Body of pancreas (tissue), 4 donors: ENCODE measurements around the gene CDK19. TPM values are rescaled to one million over a fixed set of nuclear protein-coding genes. Genes with fewer than 3 reads are reported as not detected.

Source experiments
- ATAC-seq: fragments of 150-250 bp; one replicate; pipeline ENCODE4 v1.9.1; 2016
- DNase-seq, 4 donors: peaks; one replicate each; pipeline ENCODE4 v3.0.0-alpha.2; 2019
- H3K27ac ChIP-seq, 4 donors: fragments of 200-600 bp; sonication (generic); 1 replicate in 3 of 4; 2 replicates in 1 of 4; pipeline versions ENCODE4 v1.5.1 to v1.6.1; 2016 to 2019; ENCODE audit warnings: mild to moderate bottlenecking in 1 of 4, mixed read lengths in 1 of 4, moderate library complexity in 1 of 4
- H3K27me3 ChIP-seq, 2 donors: fragments of 200-600 bp; sonication (generic); one replicate each; pipeline ENCODE4 v1.6.0; 2016; ENCODE audit warnings: mild to moderate bottlenecking in 1 of 2
- H3K36me3 ChIP-seq, 2 donors: fragments of 200-600 bp; sonication (generic); replicated peaks in 1 of 2; 2 replicates each; pipeline ENCODE4 v1.5.1; 2016; ENCODE audit warnings: low read depth in 2 of 2; ENCODE audit not compliant: insufficient read depth in 1 of 2
- H3K4me1 ChIP-seq: fragments of 200-600 bp; sonication (generic); one replicate; pipeline ENCODE4 v1.6.0; 2016
- H3K4me3 ChIP-seq, 2 donors: fragments of 200-600 bp; sonication (generic); 1 replicate in 1 of 2; 2 replicates in 1 of 2; pipeline ENCODE4 v1.5.1; 2016 to 2019
- H3K9me3 ChIP-seq, 3 donors: fragments of 200-600 bp; sonication (generic); 1 replicate in 2 of 3; 2 replicates in 1 of 3; pipeline ENCODE4 v1.5.1; 2016
- POLR2A ChIP-seq, 3 donors: fragments of 450-650 bp; IDR thresholded peaks; one replicate each; pipeline ENCODE4 v1.6.1; 2016; ENCODE audit warnings: antibody characterized with exemption in 3 of 3, mild to moderate bottlenecking in 2 of 3
- WGBS, 2 donors: methylation state at CpG; one replicate each; pipeline ENCODE4 v1.1.5; 2017; 5-methylcytosine and 5-hydroxymethylcytosine counted together
- intact Hi-C: fragments of 100-400 bp; cut with DNase I; formaldehyde crosslinking; loops from one replicate; pipeline ENCODE4 v1.15.1; 2023
- total RNA-seq, 2 donors: library from RNA; depleted of rRNA; stranded (reverse); fragments of >200 nt; gene quantifications; one replicate each; pipeline ENCODE4 v1.1.0, GENCODE V29; 2016
- TF ChIP-seq, protein P1 (sequence below), 7 experiments: fragments of 450-650 bp in 4 of 7; fragments of 200-600 bp in 3 of 7; sonication (generic) in 3 of 7; IDR thresholded peaks; one replicate each; pipeline ENCODE4 v1.5.1; 2016 to 2019; ENCODE audit warnings: antibody characterized with exemption in 7 of 7

CDK19 gene
- total RNA-seq, 2 donors from 2014 or later: 4.0 to 8.0 TPM

DNA sequence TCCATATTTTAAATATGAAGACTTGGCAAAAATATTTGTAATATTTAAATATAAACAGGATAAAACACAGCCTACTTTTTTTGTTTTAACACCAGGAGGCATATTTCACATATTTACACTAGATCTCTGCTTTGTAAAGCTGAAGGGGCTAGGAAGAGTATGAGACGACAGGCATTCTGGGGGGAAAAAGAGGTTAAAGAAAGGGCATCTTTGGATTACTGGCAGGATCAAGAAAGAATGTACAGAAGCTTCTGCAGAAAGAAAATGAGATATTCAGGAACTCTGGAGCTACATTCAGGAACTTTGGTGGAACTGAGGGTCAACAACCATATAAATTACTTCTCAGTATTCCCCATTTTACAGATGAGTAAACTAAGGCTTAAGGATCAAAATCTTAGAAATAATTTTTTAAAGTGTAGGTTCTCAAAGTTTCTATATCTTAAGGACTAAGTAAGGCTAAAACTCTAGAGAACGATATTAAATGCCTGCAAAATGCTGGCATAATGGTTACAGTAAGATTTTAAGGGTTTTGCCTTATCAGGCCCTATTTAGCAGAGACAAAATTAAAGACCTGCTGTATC lies 156.5 kb downstream of the CDK19 start:
- Histone ChIP-seq H3K4me1 (peaks cover 22% of the 10 kb centered on the region), H3K4me3 (no peak overlapping the region), H3K27ac (no peak overlapping the region), H3K36me3 (no peaks in the 10 kb centered on the region), H3K9me3 (no peaks in the 10 kb centered on the region), H3K27me3 (no peaks in the 10 kb centered on the region)
- DNase-seq (no peak), ATAC-seq (no peak)
- WGBS, 2 donors: 83 to 84% methylated on average over 2 of the region's 2 CpGs
- intact Hi-C loops: no loop called here
- no peak for TF ChIP-seq POLR2A (IDR thresholded peaks at IDR 0.05)
- TF ChIP-seq, protein P1, sequence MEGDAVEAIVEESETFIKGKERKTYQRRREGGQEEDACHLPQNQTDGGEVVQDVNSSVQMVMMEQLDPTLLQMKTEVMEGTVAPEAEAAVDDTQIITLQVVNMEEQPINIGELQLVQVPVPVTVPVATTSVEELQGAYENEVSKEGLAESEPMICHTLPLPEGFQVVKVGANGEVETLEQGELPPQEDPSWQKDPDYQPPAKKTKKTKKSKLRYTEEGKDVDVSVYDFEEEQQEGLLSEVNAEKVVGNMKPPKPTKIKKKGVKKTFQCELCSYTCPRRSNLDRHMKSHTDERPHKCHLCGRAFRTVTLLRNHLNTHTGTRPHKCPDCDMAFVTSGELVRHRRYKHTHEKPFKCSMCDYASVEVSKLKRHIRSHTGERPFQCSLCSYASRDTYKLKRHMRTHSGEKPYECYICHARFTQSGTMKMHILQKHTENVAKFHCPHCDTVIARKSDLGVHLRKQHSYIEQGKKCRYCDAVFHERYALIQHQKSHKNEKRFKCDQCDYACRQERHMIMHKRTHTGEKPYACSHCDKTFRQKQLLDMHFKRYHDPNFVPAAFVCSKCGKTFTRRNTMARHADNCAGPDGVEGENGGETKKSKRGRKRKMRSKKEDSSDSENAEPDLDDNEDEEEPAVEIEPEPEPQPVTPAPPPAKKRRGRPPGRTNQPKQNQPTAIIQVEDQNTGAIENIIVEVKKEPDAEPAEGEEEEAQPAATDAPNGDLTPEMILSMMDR (IDR thresholded peaks at IDR 0.05): no peak

DNA sequence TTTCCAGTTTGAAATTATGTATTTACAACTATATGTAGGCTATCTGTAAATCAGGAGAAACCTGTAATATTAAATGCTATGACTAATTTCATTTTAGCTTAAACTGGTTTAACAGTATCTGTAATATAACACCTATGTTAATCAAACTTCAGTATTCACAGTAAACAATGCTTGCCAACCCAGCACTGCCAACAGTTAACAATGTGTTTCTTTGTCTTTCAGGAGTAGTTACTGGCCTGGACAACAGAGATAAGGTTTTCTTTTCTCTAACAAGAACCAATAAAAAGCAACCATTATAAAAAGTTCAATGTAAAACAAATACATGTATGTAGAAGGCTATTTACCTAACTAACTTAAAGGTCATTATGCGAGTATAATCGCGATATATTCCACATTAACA lies 158.8 kb downstream of the CDK19 start:
- Histone ChIP-seq H3K9me3 (no peaks in the 10 kb centered on the region), H3K4me1 (peaks cover 23% of the 10 kb centered on the region), H3K27me3 (no peaks in the 10 kb centered on the region), H3K36me3 (no peaks in the 10 kb centered on the region), H3K4me3 (no peak overlapping the region), H3K27ac (peak overlapping the region in 2 of 4 donors; percentile 7 to 20)
- DNase-seq (peak in 3 of 4 donors; percentile 18 to 61 (median 46)), ATAC-seq (peak; percentile 85)
- TF ChIP-seq, protein P1 (IDR thresholded peaks at IDR 0.05): no peak
- TF ChIP-seq POLR2A (IDR thresholded peaks at IDR 0.05): no peak
- WGBS, 2 donors: 24 to 26% methylated on average over 3 of the region's 3 CpGs
- intact Hi-C loops: no loop called here

DNA sequence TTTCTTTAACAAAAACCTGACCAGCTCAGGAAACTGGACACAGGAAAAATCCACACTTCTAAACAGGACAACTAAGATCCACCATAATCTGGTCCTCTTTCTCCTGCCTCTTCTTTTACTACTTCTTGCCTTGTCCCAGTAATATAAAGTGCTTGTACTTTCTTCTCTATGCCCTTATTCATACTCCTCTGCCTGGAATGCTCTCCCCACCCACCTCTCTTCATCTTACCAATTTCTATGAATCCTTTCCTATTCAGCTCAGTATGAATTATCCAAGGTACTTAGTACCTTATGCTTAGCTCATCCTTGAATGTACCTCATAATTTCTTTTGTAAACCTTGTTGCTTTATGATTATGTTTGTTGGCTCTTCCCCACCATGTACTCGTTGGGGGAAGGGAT lies 159.4 kb downstream of the CDK19 start:
- TF ChIP-seq, protein P1 (IDR thresholded peaks at IDR 0.05): no peak
- no peak for TF ChIP-seq POLR2A (IDR thresholded peaks at IDR 0.05)
- peaks cover 23% of the 10 kb centered on the region for H3K4me1 ChIP-seq
- H3K27me3 ChIP-seq: no peaks in the 10 kb centered on the region
- DNase-seq (no peak), ATAC-seq (no peak)
- 12 to 17% methylated on average over 1 of the region's 1 CpG for WGBS, 2 donors
- no peak overlapping the region for H3K27ac ChIP-seq
- intact Hi-C loops: no loop called here
- H3K9me3 ChIP-seq: no peaks in the 10 kb centered on the region
- H3K4me3 ChIP-seq: no peak overlapping the region
- no peaks in the 10 kb centered on the region for H3K36me3 ChIP-seq

DNA sequence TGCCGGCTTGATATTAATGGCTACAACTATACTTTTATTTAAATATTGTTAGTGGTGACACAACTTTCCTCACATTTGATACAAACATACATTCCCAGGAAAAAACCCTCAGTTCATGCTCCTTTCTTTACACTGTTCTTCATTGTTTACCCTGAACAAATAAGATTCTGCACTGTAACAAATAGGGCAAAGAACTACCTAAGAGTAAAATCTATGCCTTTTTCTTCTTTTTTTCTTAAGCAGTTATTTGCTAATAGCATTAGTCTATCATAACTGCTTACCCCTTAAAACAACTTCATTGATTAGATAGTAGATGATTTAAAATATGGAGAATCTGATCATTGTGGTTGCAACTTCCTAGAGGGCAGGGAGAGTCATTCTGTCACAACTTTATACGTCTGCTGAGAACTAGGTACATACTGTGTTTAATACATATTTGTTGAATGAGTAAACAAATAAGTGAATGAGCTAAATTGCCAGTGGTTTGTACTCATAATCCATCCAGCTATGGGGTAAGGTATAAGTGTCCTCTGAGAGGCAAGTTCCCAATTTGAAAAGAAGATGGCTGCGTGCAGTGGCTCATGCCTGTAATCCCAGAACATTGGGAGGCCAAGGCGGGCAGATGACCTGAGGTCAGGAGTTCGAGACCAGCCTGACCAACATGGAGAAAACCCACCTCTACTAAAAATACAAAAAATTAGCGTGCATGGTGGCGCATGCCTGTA lies 161.0 kb downstream of the CDK19 start:
- Histone ChIP-seq H3K27ac (no peak overlapping the region), H3K4me3 (no peak overlapping the region), H3K36me3 (no peaks in the 10 kb centered on the region), H3K4me1 (peaks cover 23% of the 10 kb centered on the region), H3K27me3 (no peaks in the 10 kb centered on the region), H3K9me3 (no peaks in the 10 kb centered on the region)
- DNase-seq: no peak
- 79 to 81% methylated on average over 7 of the region's 7 CpGs for WGBS, 2 donors
- ATAC-seq: no peak
- intact Hi-C loops: no loop called here
- TF ChIP-seq, protein P1 (IDR thresholded peaks at IDR 0.05): no peak
- TF ChIP-seq POLR2A (IDR thresholded peaks at IDR 0.05): no peak

DNA sequence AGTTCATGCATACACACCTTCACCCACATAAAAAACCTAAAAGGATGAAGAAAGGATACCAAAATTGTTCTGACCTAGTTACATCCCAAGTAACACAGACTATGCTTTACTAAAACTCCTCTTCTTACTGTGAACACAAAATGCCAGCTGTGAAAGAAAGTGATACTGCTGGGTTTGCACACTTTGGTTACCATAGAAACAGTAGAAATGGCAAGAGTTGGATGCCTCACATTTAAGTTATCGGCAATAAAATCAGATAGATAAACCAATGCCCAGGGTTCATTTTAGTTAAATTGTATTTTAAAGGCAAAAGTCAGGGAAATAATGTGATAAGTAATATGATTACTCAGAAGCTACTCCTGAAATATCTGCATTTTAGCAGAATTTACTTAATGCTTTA lies 161.9 kb downstream of the CDK19 start:
- Histone ChIP-seq H3K27ac (no peak overlapping the region), H3K36me3 (no peaks in the 10 kb centered on the region), H3K9me3 (no peaks in the 10 kb centered on the region), H3K4me1 (peaks cover 23% of the 10 kb centered on the region), H3K27me3 (no peaks in the 10 kb centered on the region), H3K4me3 (no peak overlapping the region)
- no peak for ATAC-seq
- 87 to 89% methylated on average over 1 of the region's 1 CpG for WGBS, 2 donors
- intact Hi-C loops: no loop called here
- TF ChIP-seq, protein P1 (IDR thresholded peaks at IDR 0.05): no peak
- no peak for TF ChIP-seq POLR2A (IDR thresholded peaks at IDR 0.05)
- DNase-seq: no peak
